Limb (tissue), 2 donors: ENCODE data around the gene RASD2.

Source experiments
- DNase-seq, 2 donors: peaks; one replicate each; pipeline ENCODE4 v3.0.0-alpha.2; 2016; ENCODE audit errors: extremely low spot score in 2 of 2

RASD2 gene

DNA sequence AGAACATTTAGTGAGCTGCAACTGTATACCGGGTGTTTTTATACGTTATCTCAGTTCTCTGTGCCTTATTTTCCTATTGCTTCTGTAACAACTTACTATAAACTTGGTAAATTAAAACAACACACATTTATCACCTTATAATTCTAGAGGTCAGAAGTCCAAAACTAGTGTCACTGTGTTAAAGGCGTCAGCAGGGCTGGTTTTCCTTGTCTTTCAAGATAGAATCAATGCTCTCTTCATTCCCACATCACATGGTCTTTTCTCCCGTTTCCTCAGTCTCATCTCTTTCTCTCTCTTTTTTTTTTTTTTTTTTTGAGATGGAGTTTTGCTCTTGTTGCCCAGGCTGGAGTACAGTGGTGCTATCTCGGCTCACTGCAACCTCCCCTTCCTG, 40.4 kb downstream of the RASD2 start:
- no peak for DNase-seq

DNA sequence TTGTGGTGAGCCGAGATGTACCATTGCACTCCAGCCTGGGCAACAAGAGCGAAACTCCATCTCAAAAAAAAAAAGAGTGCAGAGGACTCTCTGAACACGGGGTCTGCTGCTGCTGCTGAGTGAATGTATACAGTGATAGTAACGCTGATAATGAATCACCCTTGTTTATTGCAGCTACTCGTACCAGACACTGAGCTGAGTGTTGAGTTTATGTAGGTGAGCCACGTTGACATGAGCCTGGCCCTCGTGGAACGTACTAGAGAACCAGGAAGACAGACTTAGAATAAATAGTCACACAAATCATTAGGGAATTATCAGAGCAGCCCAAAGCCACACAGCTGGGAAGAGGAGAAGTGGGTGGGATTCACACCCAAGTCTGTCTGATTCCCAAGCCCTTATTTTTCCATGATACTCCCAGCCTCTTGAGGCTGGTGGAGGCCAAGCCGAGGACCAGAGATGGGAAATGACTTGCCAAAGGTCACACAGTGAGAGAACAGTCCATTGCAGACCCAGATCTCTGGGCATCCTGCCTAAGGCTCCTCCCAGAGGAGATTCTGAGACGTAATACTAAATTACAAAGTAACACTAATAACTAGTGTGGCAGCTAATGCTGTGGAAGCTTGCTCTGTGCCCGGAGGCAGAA, 41.7 kb downstream of the RASD2 start:
- DNase-seq, result no peak

DNA sequence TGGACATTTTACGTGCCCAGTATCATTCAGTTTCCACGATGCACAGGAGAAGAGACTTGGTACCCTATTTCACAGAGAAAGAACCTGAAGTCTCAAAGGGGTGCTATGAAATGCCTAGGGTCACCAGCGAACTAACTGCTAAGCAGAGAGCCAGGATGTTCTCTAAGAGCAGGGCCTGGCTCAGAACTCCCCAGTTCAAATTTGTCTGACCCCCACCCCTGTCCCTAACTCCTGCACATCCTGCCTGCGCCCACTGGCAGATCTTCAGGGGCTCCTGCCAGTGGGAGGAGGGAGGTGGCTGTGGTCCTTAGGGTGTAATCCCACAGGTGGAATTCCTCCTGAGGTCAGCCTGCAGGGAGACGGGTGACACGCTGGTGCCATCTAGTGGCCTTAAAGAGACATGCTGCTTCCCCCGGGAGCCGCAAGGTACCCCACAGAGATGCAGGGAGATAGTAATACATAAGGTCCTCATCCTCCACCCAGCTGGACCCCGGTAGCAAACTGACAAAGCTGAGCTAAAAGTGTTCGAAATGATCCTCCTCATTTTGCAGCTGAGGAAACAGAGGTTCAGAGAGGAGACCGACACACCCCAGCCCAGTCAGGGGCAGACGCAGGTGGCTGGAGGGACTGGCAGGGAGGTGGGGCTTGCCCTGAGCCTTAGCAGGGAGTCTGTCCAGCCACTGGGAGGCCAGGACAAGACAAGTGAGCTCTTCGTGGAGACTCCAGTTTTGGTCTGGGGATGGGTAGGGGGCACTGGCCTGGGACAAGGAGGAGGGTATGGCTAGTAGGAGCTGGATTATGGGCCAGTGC, 42.4 kb downstream of the RASD2 start:
- peak; percentile 38 to 69 for DNase-seq

DNA sequence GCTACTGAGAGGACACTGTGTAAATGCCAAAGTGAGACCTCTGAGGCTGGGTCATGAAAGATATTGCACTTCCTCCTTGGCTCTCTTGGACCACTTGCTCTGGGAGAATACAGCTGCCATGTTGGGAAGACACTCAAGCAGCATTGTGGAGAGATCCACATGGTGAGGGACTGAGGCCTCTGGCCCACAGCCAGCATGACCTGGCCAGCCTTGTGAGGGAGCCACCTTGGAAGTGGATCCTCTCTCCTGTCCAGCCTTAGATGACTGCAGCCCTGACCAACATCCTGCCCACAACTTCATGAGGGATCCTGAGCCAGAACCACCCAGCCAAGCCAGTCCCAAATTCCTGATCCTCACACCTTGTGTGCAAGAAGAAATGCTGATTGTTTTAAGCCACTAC, 46.1 kb downstream of the RASD2 start:
- DNase-seq, result no peak

DNA sequence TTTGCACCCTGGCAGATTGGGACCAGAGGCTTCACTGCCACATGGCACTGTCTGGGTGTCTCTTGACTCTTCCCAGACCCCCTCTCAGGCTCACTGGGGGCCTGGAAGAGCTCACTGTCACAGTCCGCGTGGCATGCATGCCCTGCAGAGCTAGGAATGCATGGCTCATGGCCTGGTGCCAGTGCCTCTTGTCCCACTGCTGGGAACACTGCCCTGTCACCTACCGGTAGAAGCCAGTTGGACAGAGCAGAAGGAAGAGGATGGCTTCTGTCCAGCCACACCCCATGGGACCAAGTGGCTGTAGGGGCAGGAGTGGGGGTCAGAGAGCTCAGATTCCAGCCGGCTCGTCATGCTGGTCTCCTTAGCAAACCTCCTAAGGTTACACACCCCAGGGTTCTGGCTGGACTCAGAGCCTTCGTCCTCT, 46.8 kb downstream of the RASD2 start:
- no peak for DNase-seq

DNA sequence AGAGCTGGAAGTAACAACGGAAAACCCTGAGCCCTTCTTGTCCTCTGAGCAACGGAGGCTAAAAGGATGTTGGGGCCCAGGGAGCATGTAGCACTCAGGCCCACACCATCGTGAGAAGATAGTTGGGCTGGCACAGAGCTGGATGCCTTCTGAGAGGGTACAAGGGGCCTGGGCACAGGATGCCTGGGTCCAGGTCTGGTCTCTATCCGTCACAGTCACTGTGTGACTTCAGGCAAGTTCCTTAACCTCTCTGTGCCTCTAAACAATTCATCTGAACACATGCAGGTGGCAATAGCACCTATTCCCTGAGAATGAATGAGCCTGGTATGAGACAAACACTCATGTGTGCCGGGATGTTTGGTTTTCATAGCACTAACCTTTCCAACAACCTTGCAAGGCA, 47.3 kb downstream of the RASD2 start:
- DNase-seq, result no peak

DNA sequence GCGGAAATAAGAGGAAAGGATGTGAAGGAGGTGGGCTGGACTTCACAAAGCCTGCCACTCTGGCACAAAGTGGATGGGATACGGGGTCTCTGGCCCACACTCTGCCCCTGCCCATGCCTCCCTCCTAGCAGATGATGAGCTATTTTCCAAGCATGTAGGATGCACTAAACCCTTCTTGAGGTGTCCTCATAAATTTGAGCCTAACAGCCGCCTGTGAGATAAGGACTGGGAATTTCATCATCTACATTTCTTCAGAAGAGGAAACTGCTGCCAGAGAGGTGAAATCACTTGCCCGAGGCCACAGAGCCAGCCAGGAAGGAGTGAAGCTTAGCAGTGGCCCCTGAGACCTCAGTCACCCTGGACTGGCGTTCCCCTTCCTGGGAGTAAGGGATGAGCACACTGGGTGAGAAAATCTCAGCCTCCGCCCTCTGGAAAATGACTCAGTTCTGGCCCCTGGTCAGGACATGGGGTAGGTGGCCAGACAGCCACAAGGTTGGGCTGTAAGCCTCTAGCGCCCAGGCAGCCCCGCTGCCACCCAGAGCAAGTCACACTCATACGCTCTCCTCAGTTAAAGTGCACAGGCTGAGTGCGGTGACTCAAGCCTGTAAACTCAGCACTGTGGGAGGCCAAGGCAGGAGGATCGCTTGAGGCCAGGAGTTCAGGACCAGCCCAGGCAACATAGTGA, 48.6 kb downstream of the RASD2 start:
- DNase-seq, result no peak

DNA sequence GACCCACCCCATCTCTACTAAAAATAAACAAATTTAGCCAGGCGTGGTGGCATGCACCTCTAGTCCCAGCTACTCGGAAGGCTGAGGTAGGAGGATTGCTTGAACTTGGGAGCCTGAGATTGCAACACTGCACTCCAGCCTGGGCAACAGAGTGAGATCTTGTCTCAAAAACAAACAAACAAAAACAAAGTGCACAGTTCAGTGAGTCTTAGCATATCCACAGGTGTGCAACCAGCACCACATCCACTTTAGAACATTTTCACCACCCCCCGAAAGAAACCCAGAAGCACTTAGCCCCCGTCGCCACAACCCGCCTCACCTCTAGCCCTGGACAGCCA, 49.1 kb downstream of the RASD2 start:
- no peak for DNase-seq

DNA sequence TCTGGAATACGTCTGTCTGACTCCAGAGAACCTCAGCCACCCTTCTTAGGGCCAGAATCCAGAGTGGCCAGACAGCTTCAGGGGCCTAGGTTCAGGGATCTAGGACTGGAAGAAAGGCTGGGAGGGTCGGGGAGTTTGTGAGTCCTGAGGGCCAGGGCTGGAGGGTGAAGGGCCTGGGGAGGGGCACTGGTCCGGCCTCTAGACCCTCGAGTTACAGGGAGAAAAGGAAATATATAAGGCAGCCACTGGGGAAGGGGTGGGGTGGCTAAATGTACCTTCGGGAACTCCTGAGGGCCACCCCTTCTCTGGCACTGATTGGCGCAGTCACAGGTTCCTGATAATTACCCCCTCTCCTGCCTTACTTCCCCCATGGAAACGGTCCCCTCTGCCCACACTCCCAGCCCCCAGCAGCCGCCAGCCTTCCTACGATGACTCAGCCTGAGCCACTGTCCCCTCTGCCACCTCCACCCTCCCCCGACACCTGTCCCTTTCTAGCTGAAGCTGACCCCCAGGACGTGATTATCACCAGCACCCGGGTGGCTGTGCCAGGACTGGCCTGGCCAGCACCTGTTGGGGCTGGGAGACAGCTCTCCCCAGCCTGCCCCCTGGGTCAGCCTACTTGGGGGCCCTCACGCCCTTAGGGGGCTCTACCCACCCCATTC, 50.1 kb downstream of the RASD2 start:
- no peak for DNase-seq

DNA sequence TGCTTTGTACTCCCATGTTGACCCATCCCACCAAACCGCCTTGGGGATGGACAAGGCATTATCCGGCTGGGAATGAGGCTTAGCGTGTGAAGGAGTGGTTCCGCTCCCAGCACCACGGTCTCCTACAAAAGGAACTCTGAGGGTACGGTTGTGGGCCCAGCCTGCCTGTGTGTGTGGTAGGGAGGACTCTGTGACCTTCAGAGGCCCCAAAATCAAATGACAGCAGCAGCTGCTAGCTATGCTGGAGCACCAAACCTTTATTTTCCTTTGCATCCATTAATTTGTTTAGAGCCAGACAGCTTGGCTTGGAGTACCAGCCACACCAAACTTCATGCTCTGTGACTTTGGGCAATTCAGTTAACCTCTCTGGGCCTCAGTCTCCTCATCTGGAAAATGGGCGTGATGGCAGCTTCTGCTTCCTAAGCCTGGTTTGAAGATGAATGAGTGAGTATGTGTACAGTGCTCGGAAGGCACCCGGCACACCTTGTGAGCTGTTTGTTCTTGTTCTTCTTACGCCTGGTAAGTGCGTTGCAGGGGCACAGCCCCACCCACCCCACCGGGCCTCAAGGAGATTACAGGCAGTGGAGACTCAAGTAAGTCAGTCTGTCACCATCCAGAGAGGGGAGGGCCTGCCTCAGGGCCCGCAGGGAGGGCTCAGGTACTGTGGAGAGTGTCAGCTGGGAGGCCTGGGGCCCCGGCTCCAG, 51.2 kb downstream of the RASD2 start:
- DNase-seq, result no peak

DNA sequence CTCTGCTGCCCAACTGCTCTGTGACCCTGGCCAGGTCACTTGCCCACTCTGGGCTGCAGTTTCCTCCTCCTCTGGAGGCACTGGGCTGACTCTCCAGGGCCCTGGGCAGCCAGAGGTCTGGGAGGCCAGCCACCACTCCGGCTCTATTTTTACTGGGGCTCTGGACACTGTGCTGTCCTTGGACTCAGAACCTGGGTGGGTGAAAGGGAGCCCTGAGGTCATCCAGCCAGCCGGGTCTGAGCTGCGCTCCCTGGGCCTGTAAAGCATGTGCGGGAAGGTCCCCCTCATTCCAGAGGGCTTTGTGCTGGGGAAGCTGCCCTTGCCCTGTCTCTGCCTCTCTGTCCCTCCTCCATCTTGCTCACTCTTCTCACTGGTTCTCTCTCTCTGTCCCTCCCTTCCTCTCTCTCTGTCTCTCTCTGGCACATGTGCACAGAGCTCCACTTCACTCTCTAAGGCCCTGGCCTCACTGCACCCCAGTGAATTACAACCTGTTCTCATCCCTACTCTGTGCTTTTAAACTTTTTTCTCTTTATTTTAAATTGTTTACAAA, 51.9 kb downstream of the RASD2 start:
- DNase-seq, result no peak

DNA sequence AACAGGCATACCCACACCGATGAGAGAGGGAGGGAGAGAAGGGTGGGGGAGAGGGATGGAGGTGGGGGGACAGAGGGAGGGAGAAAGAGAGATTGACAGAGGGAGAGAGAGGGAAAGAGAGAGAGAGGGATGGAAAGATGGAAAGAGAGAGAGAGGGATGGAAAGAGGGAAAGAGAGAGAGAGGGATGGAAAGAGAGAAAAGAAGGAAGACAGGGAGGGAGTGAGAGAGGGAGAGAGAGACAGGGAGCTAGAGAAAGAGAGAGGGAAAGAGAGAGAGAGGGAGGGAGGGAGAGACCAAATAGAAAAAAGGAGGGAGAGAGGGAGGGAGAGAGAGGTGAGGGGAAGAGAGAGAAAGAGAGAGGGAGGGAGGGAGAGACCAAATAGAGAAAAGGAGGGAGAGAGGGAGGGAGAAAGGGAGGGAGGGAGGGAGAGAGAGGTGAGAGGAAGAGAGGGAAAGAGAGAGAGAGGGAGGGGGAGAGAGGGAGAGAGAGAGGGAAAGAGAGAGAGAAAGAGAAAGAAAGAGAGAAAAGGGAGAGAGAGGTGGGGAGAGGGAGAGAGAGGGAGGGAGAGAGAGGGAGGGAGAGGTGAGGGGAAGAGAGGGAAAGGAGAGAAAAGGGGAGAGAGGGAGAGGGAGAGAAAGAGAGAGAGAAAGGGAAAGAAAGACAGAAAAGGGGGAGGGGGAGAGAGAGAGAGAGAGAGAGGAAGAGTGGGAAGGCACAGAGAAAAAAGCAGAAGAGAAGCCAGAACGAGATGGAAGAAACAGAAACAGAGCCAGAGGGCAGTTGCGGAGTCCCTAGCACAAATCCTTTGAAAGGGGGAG, 52.6 kb downstream of the RASD2 start:
- DNase-seq, result no peak

DNA sequence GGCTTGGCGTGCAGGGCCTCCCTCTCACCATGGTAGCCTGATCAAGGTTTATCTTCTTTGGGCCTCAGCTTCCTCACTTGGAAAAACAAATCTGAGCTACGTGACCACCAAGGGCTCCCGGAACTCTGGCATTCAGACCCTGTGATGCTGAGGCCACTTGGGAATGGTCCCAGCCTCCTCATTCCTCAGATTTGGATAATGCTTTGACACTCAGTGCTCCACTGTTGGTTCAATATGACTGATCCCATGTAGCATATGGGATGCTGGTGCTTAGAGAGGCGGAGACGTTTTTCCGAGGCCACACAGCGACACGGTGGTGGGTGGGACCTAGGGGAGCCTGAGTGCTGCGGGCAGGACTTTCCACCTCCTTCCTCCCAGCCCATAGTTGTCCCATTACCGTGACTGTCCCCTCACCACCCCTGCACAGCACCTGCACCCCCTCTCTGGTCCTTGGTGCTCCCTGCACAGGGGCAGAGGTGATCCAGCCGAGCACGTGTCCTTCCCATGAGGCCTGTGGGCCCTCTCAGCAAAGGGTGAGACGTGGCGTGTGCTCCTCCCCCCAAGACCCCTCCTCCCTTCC, 53.4 kb downstream of the RASD2 start:
- DNase-seq, result no peak

DNA sequence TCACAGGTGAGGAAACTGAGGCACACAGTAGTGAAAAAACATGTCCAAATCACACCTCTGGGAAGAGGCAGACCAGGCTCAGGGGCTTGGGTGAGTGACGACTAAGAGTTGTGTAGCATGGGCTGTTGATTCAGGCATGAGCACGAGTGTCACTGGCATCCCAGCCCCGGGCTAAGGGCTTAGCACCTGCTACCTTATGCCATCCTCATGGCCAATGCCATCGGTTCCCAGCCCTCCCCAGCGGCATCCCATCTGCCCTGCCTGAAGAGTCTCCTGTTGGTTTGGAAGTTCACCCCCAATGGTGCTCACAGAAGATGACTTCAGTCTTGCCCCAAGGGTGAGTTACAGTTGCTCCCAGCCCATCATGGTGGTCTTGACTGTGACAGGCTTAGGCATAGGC, 54.1 kb downstream of the RASD2 start:
- no peak for DNase-seq

DNA sequence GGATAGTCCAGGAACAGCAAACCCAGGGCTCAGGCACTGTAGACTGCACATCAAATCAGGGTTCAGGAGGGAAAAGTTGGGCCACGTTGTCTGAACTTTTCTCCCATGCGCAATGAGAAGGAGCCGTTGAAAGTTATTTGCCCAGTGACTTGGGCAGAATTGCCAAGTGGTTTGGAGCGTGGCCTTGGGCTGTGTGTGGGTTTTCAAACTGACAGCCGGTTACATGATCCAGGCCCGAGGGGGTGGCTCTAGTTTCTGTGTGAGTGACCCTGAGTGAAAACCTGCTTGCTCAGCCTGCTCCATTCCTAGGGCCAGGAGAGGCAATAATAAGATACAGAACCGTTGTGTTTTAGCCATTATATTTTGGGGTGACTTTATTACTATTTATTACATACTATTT, 56.2 kb downstream of the RASD2 start:
- no peak for DNase-seq

DNA sequence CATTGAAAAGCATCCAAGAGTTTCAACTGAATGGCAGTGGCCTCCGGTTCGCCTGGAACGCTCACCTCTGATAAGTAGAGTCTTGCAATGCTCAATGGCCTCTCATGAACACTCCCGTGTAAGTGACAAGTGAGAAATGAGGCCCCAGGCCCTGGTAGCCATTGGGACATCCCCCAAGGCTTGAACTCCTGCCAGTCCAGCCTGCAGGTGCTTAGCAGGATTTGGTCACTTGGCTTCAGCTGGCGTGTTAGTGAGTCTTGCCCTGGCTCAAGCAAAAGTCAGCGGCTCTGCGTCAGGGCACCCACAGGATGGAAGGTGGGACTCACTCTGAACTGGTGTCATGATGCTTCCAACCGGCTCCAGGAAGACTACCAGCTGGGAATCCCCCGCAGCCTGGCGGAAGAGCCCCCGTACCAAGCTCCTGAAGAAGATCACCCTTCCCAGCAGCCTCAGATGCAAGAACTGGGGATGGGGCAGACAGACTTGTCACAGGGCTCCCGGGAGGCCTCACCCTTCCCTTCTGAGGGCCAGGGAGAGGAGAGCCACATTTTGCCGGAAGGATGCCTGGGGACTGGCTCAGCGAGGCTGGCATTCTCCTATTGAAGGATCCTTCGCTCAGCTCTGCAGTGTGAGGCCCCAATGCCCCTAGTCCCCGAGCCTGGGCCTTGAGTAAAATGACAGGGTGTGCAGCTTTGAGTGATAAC, 57.2 kb downstream of the RASD2 start:
- DNase-seq, result no peak

DNA sequence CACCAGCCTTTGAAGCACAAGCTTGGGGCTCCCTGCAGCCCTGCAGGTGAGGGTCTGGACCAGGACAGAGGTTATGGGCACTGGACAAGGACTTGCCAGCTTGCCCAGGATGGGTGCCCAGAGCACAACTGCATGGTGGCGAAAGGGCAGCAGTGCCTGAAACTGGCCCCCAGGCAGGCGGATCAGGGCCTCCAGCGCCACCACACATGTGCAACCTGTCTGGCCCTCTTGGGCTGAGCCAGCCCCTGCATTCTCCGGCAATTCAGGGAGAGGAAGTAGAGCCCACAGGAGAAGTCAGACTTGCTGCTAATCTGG, 57.7 kb downstream of the RASD2 start:
- DNase-seq, result no peak

DNA sequence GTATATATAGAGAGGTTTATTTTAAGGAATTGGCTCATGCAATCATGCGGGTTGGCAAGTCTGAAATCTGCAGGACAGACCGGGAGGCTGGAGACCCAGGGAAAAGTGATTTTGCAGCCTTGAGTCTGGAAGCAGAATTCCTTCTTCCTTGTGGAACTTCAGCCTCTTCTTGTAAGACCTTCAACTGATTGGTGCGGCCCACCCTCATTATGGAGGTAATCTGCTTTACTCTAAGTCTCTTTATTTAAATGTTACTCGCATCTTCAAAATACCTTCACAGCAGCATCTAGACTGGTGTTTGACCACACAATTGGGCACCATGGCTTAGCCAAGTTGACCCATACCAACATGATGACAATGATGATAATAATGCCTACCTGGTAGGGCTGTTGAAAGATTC, 58.7 kb downstream of the RASD2 start:
- no peak for DNase-seq

DNA sequence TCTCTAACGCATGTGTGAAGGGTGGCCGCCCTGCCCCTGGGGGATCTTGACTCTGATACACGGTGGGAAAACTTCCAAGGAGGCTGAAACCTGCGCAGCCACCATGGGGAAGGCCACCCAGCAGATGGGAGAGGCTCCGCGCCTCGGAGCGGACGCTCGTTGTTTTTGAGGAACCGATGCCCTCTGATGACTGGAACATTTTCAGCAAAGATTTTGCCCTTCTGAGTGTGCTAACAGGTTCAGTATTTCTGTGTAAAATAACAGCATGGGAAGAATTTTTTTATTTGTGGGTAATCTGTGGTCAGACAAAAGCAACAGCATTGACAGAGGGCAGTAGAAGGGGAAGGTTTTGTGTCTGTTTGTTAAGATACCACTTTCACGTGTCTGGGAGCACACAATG, 59.8 kb downstream of the RASD2 start:
- DNase-seq, result no peak
